Measurements from ENCODE around the gene FBLL1. TPM values are rescaled to one million over a fixed set of nuclear protein-coding genes. Genes with fewer than 3 reads are reported as not detected.

Gene FBLL1
- polyA plus RNA-seq, 1 of the 3 experiments (the other 2 are of a cell fraction), result 4.4 TPM

DNA sequence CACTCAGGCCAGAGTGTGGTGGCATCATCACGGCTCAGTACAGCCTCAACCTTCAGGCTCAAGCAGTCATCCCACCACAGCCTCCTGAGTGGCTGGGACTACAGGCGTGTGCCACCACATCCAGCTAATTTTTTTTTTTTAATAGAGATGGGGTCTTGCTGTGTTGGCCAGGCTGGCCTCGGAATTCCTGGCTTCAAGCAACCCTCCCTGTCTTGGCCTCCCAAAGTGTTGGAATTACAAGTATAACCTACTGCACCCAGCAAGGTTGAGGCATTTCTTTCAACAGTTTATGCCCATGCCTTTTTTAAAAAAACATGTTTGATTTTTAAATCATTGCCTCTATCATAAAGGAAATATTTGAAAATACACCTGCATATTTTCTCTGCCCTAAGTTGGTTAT lies 40.0 kb upstream of the FBLL1 start:
- POLR2A ChIA-PET, result no interaction called here
- H3K4me3 ChIP-seq (ENCODE audit: low read depth in 2 of 2, low read length in 1 of 2), result no peak overlapping the region
- H3K79me2 ChIP-seq (ENCODE audit: insufficient read depth), result peaks cover 70% of the 10 kb centered on the region
- TF ChIP-seq GABPA (IDR thresholded peaks at IDR 0.05; ENCODE audit: low read depth), result no peak
- TF ChIP-seq, protein P1, sequence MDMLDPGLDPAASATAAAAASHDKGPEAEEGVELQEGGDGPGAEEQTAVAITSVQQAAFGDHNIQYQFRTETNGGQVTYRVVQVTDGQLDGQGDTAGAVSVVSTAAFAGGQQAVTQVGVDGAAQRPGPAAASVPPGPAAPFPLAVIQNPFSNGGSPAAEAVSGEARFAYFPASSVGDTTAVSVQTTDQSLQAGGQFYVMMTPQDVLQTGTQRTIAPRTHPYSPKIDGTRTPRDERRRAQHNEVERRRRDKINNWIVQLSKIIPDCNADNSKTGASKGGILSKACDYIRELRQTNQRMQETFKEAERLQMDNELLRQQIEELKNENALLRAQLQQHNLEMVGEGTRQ (IDR thresholded peaks at IDR 0.05; ENCODE audit: borderline replicate concordance, low read depth, low read length), result no peak
- no peak for TF ChIP-seq EZH2phosphoT487 (IDR thresholded peaks at IDR 0.05; ENCODE audit: borderline replicate concordance, low read depth)
- no peak for TF ChIP-seq RAD21 (IDR thresholded peaks at IDR 0.05; ENCODE audit: low read length)
- TF ChIP-seq SMC3 (IDR thresholded peaks at IDR 0.05; ENCODE audit: low read depth, low read length), result no peak
- TF ChIP-seq FOXM1 (IDR thresholded peaks at IDR 0.05; ENCODE audit: low read depth), result no peak
- no peak for TF ChIP-seq YY1 (IDR thresholded peaks at IDR 0.05; ENCODE audit: low read depth)
- no peak for TF ChIP-seq SIN3A (IDR thresholded peaks at IDR 0.05; ENCODE audit: borderline replicate concordance, low read depth, low read length)
- no peak for TF ChIP-seq NRF1 (IDR thresholded peaks at IDR 0.05; ENCODE audit: low read depth, low read length)
- TF ChIP-seq, protein P2, sequence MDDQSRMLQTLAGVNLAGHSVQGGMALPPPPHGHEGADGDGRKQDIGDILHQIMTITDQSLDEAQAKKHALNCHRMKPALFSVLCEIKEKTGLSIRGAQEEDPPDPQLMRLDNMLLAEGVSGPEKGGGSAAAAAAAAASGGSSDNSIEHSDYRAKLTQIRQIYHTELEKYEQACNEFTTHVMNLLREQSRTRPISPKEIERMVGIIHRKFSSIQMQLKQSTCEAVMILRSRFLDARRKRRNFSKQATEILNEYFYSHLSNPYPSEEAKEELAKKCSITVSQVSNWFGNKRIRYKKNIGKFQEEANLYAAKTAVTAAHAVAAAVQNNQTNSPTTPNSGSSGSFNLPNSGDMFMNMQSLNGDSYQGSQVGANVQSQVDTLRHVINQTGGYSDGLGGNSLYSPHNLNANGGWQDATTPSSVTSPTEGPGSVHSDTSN (IDR thresholded peaks at IDR 0.05), result no peak
- TF ChIP-seq FOXJ3 (CRISPR knock-in tag; IDR thresholded peaks at IDR 0.05), result no peak
- no peak for TF ChIP-seq GATA2 (CRISPR knock-in tag; IDR thresholded peaks at IDR 0.05)
- no peak for TF ChIP-seq CHD2 (IDR thresholded peaks at IDR 0.05; ENCODE audit: low read length, partially characterized antibody)
- no peak for TF ChIP-seq TCF12 (IDR thresholded peaks at IDR 0.05)
- TF ChIP-seq, protein P3, sequence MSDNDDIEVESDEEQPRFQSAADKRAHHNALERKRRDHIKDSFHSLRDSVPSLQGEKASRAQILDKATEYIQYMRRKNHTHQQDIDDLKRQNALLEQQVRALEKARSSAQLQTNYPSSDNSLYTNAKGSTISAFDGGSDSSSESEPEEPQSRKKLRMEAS (IDR thresholded peaks at IDR 0.05; ENCODE audit: low read depth), result no peak
- TF ChIP-seq, protein P4, sequence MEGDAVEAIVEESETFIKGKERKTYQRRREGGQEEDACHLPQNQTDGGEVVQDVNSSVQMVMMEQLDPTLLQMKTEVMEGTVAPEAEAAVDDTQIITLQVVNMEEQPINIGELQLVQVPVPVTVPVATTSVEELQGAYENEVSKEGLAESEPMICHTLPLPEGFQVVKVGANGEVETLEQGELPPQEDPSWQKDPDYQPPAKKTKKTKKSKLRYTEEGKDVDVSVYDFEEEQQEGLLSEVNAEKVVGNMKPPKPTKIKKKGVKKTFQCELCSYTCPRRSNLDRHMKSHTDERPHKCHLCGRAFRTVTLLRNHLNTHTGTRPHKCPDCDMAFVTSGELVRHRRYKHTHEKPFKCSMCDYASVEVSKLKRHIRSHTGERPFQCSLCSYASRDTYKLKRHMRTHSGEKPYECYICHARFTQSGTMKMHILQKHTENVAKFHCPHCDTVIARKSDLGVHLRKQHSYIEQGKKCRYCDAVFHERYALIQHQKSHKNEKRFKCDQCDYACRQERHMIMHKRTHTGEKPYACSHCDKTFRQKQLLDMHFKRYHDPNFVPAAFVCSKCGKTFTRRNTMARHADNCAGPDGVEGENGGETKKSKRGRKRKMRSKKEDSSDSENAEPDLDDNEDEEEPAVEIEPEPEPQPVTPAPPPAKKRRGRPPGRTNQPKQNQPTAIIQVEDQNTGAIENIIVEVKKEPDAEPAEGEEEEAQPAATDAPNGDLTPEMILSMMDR (IDR thresholded peaks at IDR 0.05), result no peak
- TF ChIP-seq MEF2A (IDR thresholded peaks at IDR 0.05; ENCODE audit: borderline replicate concordance, low read depth), result no peak
- TF ChIP-seq JUND (IDR thresholded peaks at IDR 0.05), result no peak
- H3K9me3 ChIP-seq, result no peaks in the 10 kb centered on the region
- peaks cover 54 to 69% of the 10 kb centered on the region in 2 experiments for H3K36me3 ChIP-seq (replicated peaks in 1 of 2; ENCODE audit: control insufficient read depth in 1 of 2, insufficient read depth in 2 of 2, low read length in 1 of 2)
- no peak overlapping the region for H3K4me2 ChIP-seq
- peaks cover 7% of the 10 kb centered on the region for H3F3A ChIP-seq (replicated peaks; ENCODE audit: insufficient read depth)
- 97% methylated on average over 3 of the region's 3 CpGs for WGBS (ENCODE audit: low lambda C conversion rate)
- CTCF ChIA-PET, result interaction anchor here (0.8 kb wide), 1 partner anchor 290 kb away, joined by 3 read pairs; no protein-coding TSS in a partner anchor
- H3K27me3 ChIP-seq (ENCODE audit: insufficient read depth), result no peaks in the 10 kb centered on the region
- H2AFZ ChIP-seq (ENCODE audit: low read depth), result no peak overlapping the region
- H3K4me1 ChIP-seq (ENCODE audit: control insufficient read depth in 1 of 2, insufficient read depth in 2 of 2, low read depth in 1 of 2, low read length in 1 of 2), result peaks cover 3 to 7% of the 10 kb centered on the region in 2 experiments; a peak in 3 of 4 replicates
- no peak overlapping the region for H3K27ac ChIP-seq (ENCODE audit: low read depth in 2 of 2, low read length in 1 of 2)
- no peak for DNase-seq
- H3K9me2 ChIP-seq, result no peaks in the 10 kb centered on the region
- peaks cover 12% of the 10 kb centered on the region for H4K20me1 ChIP-seq (ENCODE audit: insufficient read depth)
- no peak overlapping the region for H3K9ac ChIP-seq

All from SK-N-SH (cell line).